Uterus (tissue), 4 donors: ENCODE data around the gene PXMP4. TPM values are rescaled to one million over a fixed set of nuclear protein-coding genes. Genes with fewer than 3 reads are reported as not detected.
"Not testable (repeated sequence)": the region's sequence is repeated elsewhere in the genome, so short reads cannot be mapped to it uniquely, and the experiment has no call there.

Source experiments
- DNase-seq, 2 donors: peaks; one replicate each; pipeline ENCODE4 v3.0.0-alpha.2; 2019 to 2020
- H3K27ac ChIP-seq, 2 donors: fragments of 200-600 bp; sonication (generic); 1 replicate in 1 of 2; 2 replicates in 1 of 2; pipeline ENCODE4 v1.5.1; 2016 to 2018
- H3K27me3 ChIP-seq, 2 donors: fragments of 200-600 bp; sonication (generic); one replicate each; pipeline ENCODE4 v1.5.1; 2018 to 2019; ENCODE audit warnings: control low read depth in 1 of 2
- H3K36me3 ChIP-seq, 2 donors: fragments of 200-600 bp; sonication (generic); one replicate each; pipeline ENCODE4 v1.5.1; 2019; ENCODE audit warnings: control low read depth in 1 of 2
- H3K4me1 ChIP-seq, 2 donors: fragments of 200-600 bp; sonication (generic); one replicate each; pipeline ENCODE4 v1.5.1; 2018 to 2019; ENCODE audit warnings: control low read depth in 1 of 2
- H3K4me3 ChIP-seq, 2 donors: fragments of 200-600 bp; sonication (generic); 1 replicate in 1 of 2; 2 replicates in 1 of 2; pipeline ENCODE4 v1.5.1; 2018 to 2019; ENCODE audit warnings: mild to moderate bottlenecking in 1 of 2
- H3K9me3 ChIP-seq, 2 donors: fragments of 200-600 bp; sonication (generic); one replicate each; pipeline ENCODE4 v1.5.1; 2019; ENCODE audit warnings: control low read depth in 1 of 2
- CTCF ChIP-seq, 4 experiments: fragments of 200-600 bp in 2 of 4; fragments of 450-650 bp in 2 of 4; sonication (generic) in 2 of 4; IDR thresholded peaks; one replicate each; pipeline ENCODE4 v1.5.1; 2016 to 2019; ENCODE audit warnings: antibody characterized with exemption in 4 of 4, mild to moderate bottlenecking in 2 of 4, moderate library complexity in 1 of 4
- POLR2A ChIP-seq, 2 donors: fragments of 450-650 bp; IDR thresholded peaks; one replicate each; pipeline ENCODE4 v1.6.1; 2016; ENCODE audit warnings: antibody characterized with exemption in 2 of 2, mild to moderate bottlenecking in 1 of 2, moderate library complexity in 1 of 2
- intact Hi-C: fragments of 100-400 bp; cut with DNase I; formaldehyde crosslinking; loops from one replicate; pipeline ENCODE4 v1.15.1; 2023; ENCODE audit warnings: low total_unique reads
- total RNA-seq, 4 donors: library from RNA; depleted of rRNA in 3 of 4; stranded (reverse); fragments of >200 nt in 3 of 4; gene quantifications; one replicate each; pipeline versions ENCODE4 v1.1.0 to v1.2.4, GENCODE V29; 2014 to 2023
- donor health status: DM: yes; HTN: yes; CAD: no.

PXMP4 gene
- total RNA-seq, 4 donors from 2014 or later: 1.8 to 13.8 (median 10.7) TPM

- no peaks in the 10 kb centered on the region for H3K4me1 ChIP-seq
- TF ChIP-seq POLR2A (IDR thresholded peaks at IDR 0.05) (no peak), CTCF (IDR thresholded peaks at IDR 0.05) (no peak)
- H3K36me3 ChIP-seq: no peaks in the 10 kb centered on the region
- H3K4me3 ChIP-seq: no peak overlapping the region
- DNase-seq: no peak
- no peaks in the 10 kb centered on the region for H3K27me3 ChIP-seq
- intact Hi-C loops: no loop called here
- no peak overlapping the region for H3K27ac ChIP-seq
- H3K9me3 ChIP-seq: no peaks in the 10 kb centered on the region
Measured at GRCh38 chr20:33703498-33704137, 16.5 kb downstream of the PXMP4 start.

GRCh38 chr20:33702861-33703260 is 17.2 kb downstream of the PXMP4 start:
- no peak for TF ChIP-seq CTCF (IDR thresholded peaks at IDR 0.05)
- no peak for TF ChIP-seq POLR2A (IDR thresholded peaks at IDR 0.05)
- intact Hi-C loops: no loop called here
- no peak overlapping the region for H3K27ac ChIP-seq
- H3K4me1 ChIP-seq: no peaks in the 10 kb centered on the region
- H3K9me3 ChIP-seq: no peaks in the 10 kb centered on the region
- DNase-seq: no peak
- H3K36me3 ChIP-seq: no peaks in the 10 kb centered on the region
- H3K27me3 ChIP-seq: no peaks in the 10 kb centered on the region
- H3K4me3 ChIP-seq: no peak overlapping the region

- H3K27ac ChIP-seq: no peak overlapping the region
- H3K27me3 ChIP-seq: no peaks in the 10 kb centered on the region
- no peaks in the 10 kb centered on the region for H3K36me3 ChIP-seq
- no peak for DNase-seq
- TF ChIP-seq CTCF (IDR thresholded peaks at IDR 0.05) (no peak), POLR2A (IDR thresholded peaks at IDR 0.05) (no peak)
- no peaks in the 10 kb centered on the region for H3K9me3 ChIP-seq
- H3K4me3 ChIP-seq: no peak overlapping the region
- intact Hi-C loops: no loop called here
- no peaks in the 10 kb centered on the region for H3K4me1 ChIP-seq
Measured at GRCh38 chr20:33701629-33702450, 18.3 kb downstream of the PXMP4 start.

- intact Hi-C loops, H3K9me3 ChIP-seq, H3K4me1 ChIP-seq, H3K27ac ChIP-seq, DNase-seq, H3K27me3 ChIP-seq, H3K4me3 ChIP-seq, H3K36me3 ChIP-seq: not testable (repeated sequence)
Measured at GRCh38 chr20:33700696-33701441, 19.2 kb downstream of the PXMP4 start.

GRCh38 chr20:33698966-33699365 is 21.1 kb downstream of the PXMP4 start:
- H3K9me3 ChIP-seq, H3K27me3 ChIP-seq, H3K36me3 ChIP-seq, H3K4me3 ChIP-seq, DNase-seq, intact Hi-C loops, H3K4me1 ChIP-seq, H3K27ac ChIP-seq: not testable (repeated sequence)

GRCh38 chr20:33697129-33697528 is 23.0 kb downstream of the PXMP4 start:
- no peak for TF ChIP-seq POLR2A (IDR thresholded peaks at IDR 0.05)
- DNase-seq: peak; percentile 87 to 88
- intact Hi-C loops: no loop called here
- Histone ChIP-seq H3K9me3 (no peaks in the 10 kb centered on the region), H3K36me3 (no peaks in the 10 kb centered on the region), H3K27me3 (no peaks in the 10 kb centered on the region), H3K27ac (peak overlapping the region; percentile 63 to 93), H3K4me3 (no peak overlapping the region), H3K4me1 (no peaks in the 10 kb centered on the region)
